Bronchus fibroblast of lung (primary cell): ENCODE data around the gene PRDM11. TPM values are rescaled to one million over a fixed set of nuclear protein-coding genes. Genes with fewer than 3 reads are reported as not detected.

Source experiments
- total RNA-seq: library from RNA; depleted of rRNA; stranded (reverse); fragments of >200 nt; gene quantifications from 2 replicates; pipeline ENCODE4 v1.2.3, GENCODE V29; 2015

The PRDM11 gene
- 3.4 TPM in 2 replicates for total RNA-seq

DNA sequence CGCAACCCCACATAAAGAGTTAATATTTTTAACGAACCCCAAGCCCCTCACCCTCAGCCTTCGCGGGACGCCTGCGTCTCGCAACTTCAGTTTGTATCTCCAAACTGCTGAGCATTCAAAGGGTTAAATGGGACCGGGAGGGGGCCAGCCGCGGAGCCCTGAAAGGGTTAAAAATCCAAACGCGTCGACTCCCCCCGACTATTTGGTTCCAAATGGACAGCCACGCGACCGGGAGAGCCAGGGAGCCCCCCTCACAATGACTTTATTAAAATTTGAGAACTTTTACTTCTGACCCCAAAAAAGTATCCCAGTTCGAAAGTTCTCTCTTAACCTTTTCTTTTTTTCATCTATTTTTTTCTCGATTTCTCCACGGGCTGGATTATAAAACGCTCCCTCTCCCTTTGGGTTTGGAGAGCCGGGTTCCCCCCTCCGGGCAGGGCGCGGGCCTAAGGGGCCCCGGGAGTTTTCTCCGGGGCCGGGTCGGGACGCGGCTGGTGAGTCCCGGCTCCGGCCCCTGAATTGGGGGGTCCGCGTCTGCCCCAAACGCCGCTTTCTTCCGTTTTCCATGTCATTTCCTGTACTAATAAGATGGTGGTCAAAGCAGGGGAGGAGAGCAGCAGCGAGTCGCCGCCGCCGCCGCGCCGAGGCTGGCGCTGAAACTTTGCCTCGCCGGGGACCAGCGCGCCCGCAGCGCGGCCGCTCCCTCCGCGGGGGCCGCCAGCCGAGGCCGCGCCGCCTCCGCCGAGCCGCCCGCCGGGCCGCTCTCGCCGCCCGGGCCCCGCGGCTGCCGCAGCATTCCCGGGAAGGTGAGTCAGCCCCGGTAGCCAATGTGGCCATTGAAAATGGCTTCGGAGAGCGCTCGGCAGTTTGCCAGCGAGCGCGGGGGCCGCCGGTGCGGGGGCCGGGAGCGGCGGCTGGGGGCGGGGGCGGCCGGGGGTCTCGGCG, at the start of gene PRDM11:
TSS of gene PRDM11 (plus strand) at position 568 of the 945 bp plus-strand sequence. CDS start 35,128 bp downstream, outside the sequence.

Other genes starting within 250 kb of the PRDM11 start
- 46.5 and 54.3 TPM in 2 replicates for gene TP53I11, start 195.8 kb upstream of the PRDM11 start, total RNA-seq
- not detected in 2 replicates for gene SYT13, start 139.7 kb downstream of the PRDM11 start, total RNA-seq